CD4-positive, alpha-beta T cell treated with Interleukin-10 for 1 hour (primary cell): Measurements from ENCODE around the gene TGIF1.
"Not testable (repeated sequence)": the region's sequence is repeated elsewhere in the genome, so short reads cannot be mapped to it uniquely, and the experiment has no call there.

Source experiments
- DNase-seq: peaks from one replicate; pipeline ENCODE4 v3.0.0-alpha.2; 2020

Gene TGIF1

GRCh38 chr18:3457261-3457724 is 7.3 kb downstream of the TGIF1 start:
- DNase-seq = no peak

GRCh38 chr18:3458378-3458777 is 8.4 kb downstream of the TGIF1 start:
- DNase-seq = peak; percentile 55

- peak; percentile 34 for DNase-seq
Observed at GRCh38 chr18:3458952-3459853, 9.2 kb downstream of the TGIF1 start.

GRCh38 chr18:3460823-3461398 is 10.9 kb downstream of the TGIF1 start:
- no peak for DNase-seq

GRCh38 chr18:3461704-3462103 is 11.7 kb downstream of the TGIF1 start:
- DNase-seq = no peak

- no peak for DNase-seq
Observed at GRCh38 chr18:3463051-3463450, 13.1 kb downstream of the TGIF1 start.

- no peak for DNase-seq
Observed at GRCh38 chr18:3466045-3466444, 16.1 kb downstream of the TGIF1 start.

GRCh38 chr18:3466872-3467271 is 16.9 kb downstream of the TGIF1 start:
- DNase-seq = no peak

- no peak for DNase-seq
Observed at GRCh38 chr18:3468066-3468705, 18.2 kb downstream of the TGIF1 start.

GRCh38 chr18:3468833-3469232 is 18.9 kb downstream of the TGIF1 start:
- DNase-seq = no peak

GRCh38 chr18:3471141-3471648 is 21.2 kb downstream of the TGIF1 start:
- DNase-seq = no peak

- not testable (repeated sequence) for DNase-seq
Observed at GRCh38 chr18:3472121-3472520, 22.1 kb downstream of the TGIF1 start.

- no peak for DNase-seq
Observed at GRCh38 chr18:3472681-3473544, 22.9 kb downstream of the TGIF1 start.

GRCh38 chr18:3478262-3478978 is 28.4 kb downstream of the TGIF1 start:
- DNase-seq = no peak

GRCh38 chr18:3479978-3480509 is 30.1 kb downstream of the TGIF1 start:
- DNase-seq = no peak

GRCh38 chr18:3480827-3481573 is 31.0 kb downstream of the TGIF1 start:
- DNase-seq = no peak

GRCh38 chr18:3481696-3482210 is 31.8 kb downstream of the TGIF1 start:
- peak; percentile 38 for DNase-seq

GRCh38 chr18:3482258-3482657 is 32.3 kb downstream of the TGIF1 start:
- DNase-seq = no peak

GRCh38 chr18:3485153-3486149 is 35.5 kb downstream of the TGIF1 start:
- no peak for DNase-seq
